HepG2 (cell line): ENCODE measurements around the gene ADGRG1.

ENCODE experiments used
- CTCF ChIP-seq: sonication (generic); formaldehyde crosslinking; IDR thresholded peaks from 2 replicates; pipeline ENCODE4 v1.5.0; 2020; ENCODE audit warnings: mild to moderate bottlenecking, missing genetic modification reagents, moderate library complexity
- EP300 ChIP-seq, 3 experiments: sonication (generic) in 1 of 3; formaldehyde crosslinking in 1 of 3; IDR thresholded peaks; 2 replicates each; pipeline versions ENCODE4 v1.5.1 to v1.6.1; 2011 to 2020; ENCODE audit warnings: low read depth in 2 of 3, low read length in 2 of 3, borderline replicate concordance in 1 of 3, improper control_type of control experiment in 1 of 3, mild to moderate bottlenecking in 1 of 3, missing genetic modification reagents in 1 of 3, moderate library complexity in 1 of 3
- ETV6 ChIP-seq: sonication (generic); formaldehyde crosslinking; conservative IDR thresholded peaks from 2 replicates; pipeline ENCODE4 v1.4.0; 2020; ENCODE audit warnings: missing genetic modification reagents
- FOSL1 ChIP-seq: sonication (generic); formaldehyde crosslinking; IDR thresholded peaks from 2 replicates; pipeline ENCODE4 v1.9.0; 2021; ENCODE audit warnings: missing genetic modification reagents, borderline replicate concordance
- HDAC2 ChIP-seq: sonication (generic); formaldehyde crosslinking; IDR thresholded peaks from 2 replicates; pipeline ENCODE4 v1.4.0; 2020; ENCODE audit warnings: missing genetic modification reagents
- MAFG ChIP-seq: sonication (generic); formaldehyde crosslinking; IDR thresholded peaks from 2 replicates; pipeline ENCODE4 v1.5.1; 2020; ENCODE audit warnings: mild to moderate bottlenecking, missing genetic modification reagents
- NFYB ChIP-seq: sonication (generic); formaldehyde crosslinking; IDR thresholded peaks from 2 replicates; pipeline ENCODE4 v1.4.0; 2020; ENCODE audit warnings: missing genetic modification reagents
- POLR2AphosphoS2 ChIP-seq: IDR thresholded peaks from 2 replicates; pipeline ENCODE4 v1.6.1; 2011; ENCODE audit warnings: low read depth, low read length, improper control_type of control experiment
- TCF12 ChIP-seq, 2 experiments: fragments of 450-650 bp in 1 of 2; sonication (generic) in 1 of 2; formaldehyde crosslinking in 1 of 2; IDR thresholded peaks; 2 replicates each; pipeline versions ENCODE4 v1.6.1 to v1.8.0; 2017 to 2022; ENCODE audit warnings: antibody characterized with exemption in 1 of 2, mild to moderate bottlenecking in 1 of 2, missing genetic modification reagents in 1 of 2, moderate library complexity in 1 of 2
- USF2 ChIP-seq, 2 experiments: sonication (generic) in 1 of 2; formaldehyde crosslinking in 1 of 2; IDR thresholded peaks; 2 replicates each; pipeline versions ENCODE4 v1.5.1 to v1.6.1; 2011 to 2020; ENCODE audit warnings: borderline replicate concordance in 1 of 2, low read depth in 1 of 2, low read length in 1 of 2, mild to moderate bottlenecking in 1 of 2, missing genetic modification reagents in 1 of 2, moderate library complexity in 1 of 2
- ZNF512 ChIP-seq: sonication (generic); formaldehyde crosslinking; IDR thresholded peaks from 2 replicates; pipeline ENCODE4 v1.4.0; 2020; ENCODE audit warnings: mild to moderate bottlenecking, missing genetic modification reagents
- ZNF777 ChIP-seq: sonication (generic); formaldehyde crosslinking; IDR thresholded peaks from 2 replicates; pipeline ENCODE4 v1.4.0; 2020; ENCODE audit warnings: missing genetic modification reagents
- ZSCAN29 ChIP-seq: sonication (generic); formaldehyde crosslinking; conservative IDR thresholded peaks from 2 replicates; pipeline ENCODE4 v1.4.0; 2020; ENCODE audit warnings: mild to moderate bottlenecking, missing genetic modification reagents

GRCh38 chr16:57651344-57652333 lies 23.2 kb downstream of the ADGRG1 start:
- TF ChIP-seq FOSL1 (CRISPR knock-in tag) = no peak
- no peak for TF ChIP-seq ZNF512 (CRISPR knock-in tag)
- TF ChIP-seq USF2 (IDR thresholded peaks at IDR 0.05; ENCODE audit: low read depth, low read length) = no peak
- TF ChIP-seq USF2 (CRISPR knock-in tag; IDR thresholded peaks at IDR 0.05; ENCODE audit: borderline replicate concordance) = no peak
- peak; percentile 77 for TF ChIP-seq CTCF
- no peak for TF ChIP-seq POLR2AphosphoS2
- TF ChIP-seq ZSCAN29 (CRISPR knock-in tag) = no peak
- no peak for TF ChIP-seq ZNF777 (CRISPR knock-in tag)
- no peak for TF ChIP-seq NFYB (CRISPR knock-in tag)
- no peak for TF ChIP-seq TCF12 (IDR thresholded peaks at IDR 0.05)
- no peak for TF ChIP-seq TCF12 (CRISPR knock-in tag; IDR thresholded peaks at IDR 0.05)
- no peak for TF ChIP-seq ETV6 (CRISPR knock-in tag)
- TF ChIP-seq MAFG (CRISPR knock-in tag) = no peak
- no peak for TF ChIP-seq HDAC2
- no peak for TF ChIP-seq EP300 (IDR thresholded peaks at IDR 0.05; ENCODE audit: low read depth in 2 of 2, low read length in 2 of 2)
- no peak for TF ChIP-seq EP300 (CRISPR knock-in tag; IDR thresholded peaks at IDR 0.05; ENCODE audit: borderline replicate concordance)
